Natural killer cell (primary cell): ENCODE data around the gene SAE1. TPM values are rescaled to one million over a fixed set of nuclear protein-coding genes. Genes with fewer than 3 reads are reported as not detected.

Experiments
- ATAC-seq, 3 donors: fragments of 150-1000 bp in 2 of 3; fragments of 200-7000 bp in 1 of 3; cut with Tn5 transposase; 1 replicate in 1 of 3; 2 replicates in 2 of 3; pipeline ENCODE4 v1.10.0; 2021; ENCODE audit warnings: mild to moderate bottlenecking in 2 of 3, moderate library complexity in 2 of 3
- DNase-seq, 2 donors: peaks; one replicate each; pipeline versions ENCODE4 v3.0.0 to v3.0.0-alpha.2; 2013 to 2021; ENCODE audit warnings: mixed read lengths in 1 of 2
- H3K27ac ChIP-seq: one replicate; pipeline ENCODE4 v1.5.1; 2013; ENCODE audit warnings: mild to moderate bottlenecking, low read length
- H3K27me3 ChIP-seq: one replicate; pipeline ENCODE4 v1.6.1; 2013; ENCODE audit warnings: low read length; ENCODE audit not compliant: control insufficient read depth, insufficient read depth
- H3K36me3 ChIP-seq: one replicate; pipeline ENCODE4 v1.6.1; 2013; ENCODE audit warnings: low read length; ENCODE audit not compliant: control insufficient read depth, insufficient read depth
- H3K4me1 ChIP-seq: one replicate; pipeline ENCODE4 v1.6.1; 2013; ENCODE audit warnings: low read length; ENCODE audit not compliant: control insufficient read depth, insufficient read depth
- H3K4me3 ChIP-seq: one replicate; pipeline ENCODE4 v1.5.1; 2013; ENCODE audit warnings: low read length
- H3K9me3 ChIP-seq: one replicate; pipeline ENCODE4 v1.6.1; 2013; ENCODE audit warnings: low read length; ENCODE audit not compliant: control insufficient read depth, insufficient read depth
- H3K27ac Mint-ChIP-seq, 2 donors: one replicate each; pipeline ENCODE4 v1.8.0; 2022; ENCODE audit warnings: mild to moderate bottlenecking in 2 of 2, mixed read lengths in 2 of 2, moderate library complexity in 1 of 2
- H3K27me3 Mint-ChIP-seq, 2 donors: one replicate each; pipeline ENCODE4 v1.8.0; 2022; ENCODE audit warnings: low read depth in 2 of 2, mixed read lengths in 2 of 2
- H3K36me3 Mint-ChIP-seq: one replicate; pipeline ENCODE4 v1.8.0; 2022; ENCODE audit warnings: mixed read lengths
- H3K4me1 Mint-ChIP-seq, 2 donors: one replicate each; pipeline ENCODE4 v1.8.0; 2022; ENCODE audit warnings: mixed read lengths in 2 of 2
- H3K4me3 Mint-ChIP-seq: one replicate; pipeline ENCODE4 v1.8.0; 2022; ENCODE audit warnings: mild to moderate bottlenecking, moderate library complexity, mixed read lengths
- H3K9me3 Mint-ChIP-seq, 2 donors: one replicate each; pipeline ENCODE4 v1.8.0; 2022; ENCODE audit warnings: mixed read lengths in 2 of 2
- WGBS: methylation state at CpG from one replicate; pipeline ENCODE4 v1.1.7; 2013; ENCODE audit warnings: missing lambda C conversion rate; ENCODE audit not compliant: insufficient coverage; 5-methylcytosine and 5-hydroxymethylcytosine counted together
- intact Hi-C: fragments of 100-400 bp; cut with micrococcal nuclease; formaldehyde crosslinking; loops from one replicate; pipeline ENCODE4 v1.14.2; 2022
- total RNA-seq, 4 donors: library from RNA; stranded (reverse); fragments of 120-200 nt in 1 of 4; gene quantifications; one replicate each; pipeline versions ENCODE4 v1.2.3 to v1.2.4, GENCODE V29; 2013 to 2022
- TF ChIP-seq, protein P1 (sequence below): fragments of 200-600 bp; IDR thresholded peaks from one replicate; pipeline ENCODE4 v1.8.0; 2022; ENCODE audit warnings: antibody characterized with exemption

SAE1 gene
- total RNA-seq, 3 donors from 2014 or later (not counting 1 experiment from before 2014, with no cell fraction given) = 42.5 to 49.3 (median 46.0) TPM

DNA sequence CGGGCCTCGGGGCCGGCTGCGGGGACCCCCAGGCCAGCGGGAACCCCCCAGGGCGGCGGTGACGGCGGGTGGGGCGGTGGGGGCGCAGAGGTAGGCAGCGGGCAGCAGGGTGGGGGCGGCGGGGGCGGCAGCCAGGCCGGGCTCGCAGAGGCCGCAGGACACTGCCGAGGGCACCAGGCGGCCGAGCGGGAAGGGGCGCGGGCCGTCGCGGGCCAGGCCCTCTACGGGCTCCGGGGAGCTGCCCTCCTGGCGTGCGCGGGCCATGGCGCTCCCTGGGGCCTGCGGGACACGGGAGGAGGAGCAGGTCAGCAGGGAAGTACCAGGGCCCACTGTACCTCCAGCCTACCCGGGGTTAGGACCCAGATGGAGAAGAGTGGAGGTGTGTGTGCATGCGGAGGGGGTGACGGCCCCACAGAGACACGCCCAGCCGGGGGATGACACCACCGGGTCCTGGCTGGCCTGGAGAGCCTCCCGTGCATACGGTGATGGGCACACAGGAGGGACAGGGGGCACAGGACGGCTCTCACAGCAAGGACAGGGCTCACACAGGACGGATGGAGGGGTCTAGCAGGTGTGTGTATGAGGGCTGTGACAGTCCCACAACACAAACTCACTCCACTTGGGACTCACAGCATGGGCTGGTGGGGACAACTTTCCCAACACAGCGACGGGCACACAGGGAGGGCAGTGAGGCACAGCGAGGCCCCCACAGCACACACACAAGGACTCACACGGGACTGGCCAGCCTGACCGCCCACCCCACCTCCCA lies 97.7 kb downstream of the SAE1 start:
- Histone ChIP-seq H3K27me3 (no peaks in the 10 kb centered on the region), H3K9me3 (no peaks in the 10 kb centered on the region), H3K36me3 (no peaks in the 10 kb centered on the region), H3K4me3 (peak overlapping the region; percentile 50), H3K27ac (peak overlapping the region; percentile 96), H3K4me1 (peaks cover 61% of the 10 kb centered on the region)
- intact Hi-C loops = loop anchor here (5.0 kb wide), 3 partner anchors 44 to 116 kb away; partner anchors contain the start of genes INAFM1 and ZC3H4
- peak overlapping the region; percentile 85 for H3K4me3 Mint-ChIP-seq
- no peak overlapping the region for H3K27ac Mint-ChIP-seq
- peaks cover 24 to 35% of the 10 kb centered on the region in 2 donors for H3K4me1 Mint-ChIP-seq
- ATAC-seq = peak in 1 of 3 donors; percentile 11
- TF ChIP-seq, protein P1, sequence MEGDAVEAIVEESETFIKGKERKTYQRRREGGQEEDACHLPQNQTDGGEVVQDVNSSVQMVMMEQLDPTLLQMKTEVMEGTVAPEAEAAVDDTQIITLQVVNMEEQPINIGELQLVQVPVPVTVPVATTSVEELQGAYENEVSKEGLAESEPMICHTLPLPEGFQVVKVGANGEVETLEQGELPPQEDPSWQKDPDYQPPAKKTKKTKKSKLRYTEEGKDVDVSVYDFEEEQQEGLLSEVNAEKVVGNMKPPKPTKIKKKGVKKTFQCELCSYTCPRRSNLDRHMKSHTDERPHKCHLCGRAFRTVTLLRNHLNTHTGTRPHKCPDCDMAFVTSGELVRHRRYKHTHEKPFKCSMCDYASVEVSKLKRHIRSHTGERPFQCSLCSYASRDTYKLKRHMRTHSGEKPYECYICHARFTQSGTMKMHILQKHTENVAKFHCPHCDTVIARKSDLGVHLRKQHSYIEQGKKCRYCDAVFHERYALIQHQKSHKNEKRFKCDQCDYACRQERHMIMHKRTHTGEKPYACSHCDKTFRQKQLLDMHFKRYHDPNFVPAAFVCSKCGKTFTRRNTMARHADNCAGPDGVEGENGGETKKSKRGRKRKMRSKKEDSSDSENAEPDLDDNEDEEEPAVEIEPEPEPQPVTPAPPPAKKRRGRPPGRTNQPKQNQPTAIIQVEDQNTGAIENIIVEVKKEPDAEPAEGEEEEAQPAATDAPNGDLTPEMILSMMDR = no peak
- peak; percentile 60 to 67 for DNase-seq
- 5% methylated on average over 49 of the region's 50 CpGs for WGBS
- no peaks in the 10 kb centered on the region for H3K9me3 Mint-ChIP-seq
- no peaks in the 10 kb centered on the region for H3K36me3 Mint-ChIP-seq
- peaks cover 0 to 2% of the 10 kb centered on the region in 2 donors for H3K27me3 Mint-ChIP-seq

DNA sequence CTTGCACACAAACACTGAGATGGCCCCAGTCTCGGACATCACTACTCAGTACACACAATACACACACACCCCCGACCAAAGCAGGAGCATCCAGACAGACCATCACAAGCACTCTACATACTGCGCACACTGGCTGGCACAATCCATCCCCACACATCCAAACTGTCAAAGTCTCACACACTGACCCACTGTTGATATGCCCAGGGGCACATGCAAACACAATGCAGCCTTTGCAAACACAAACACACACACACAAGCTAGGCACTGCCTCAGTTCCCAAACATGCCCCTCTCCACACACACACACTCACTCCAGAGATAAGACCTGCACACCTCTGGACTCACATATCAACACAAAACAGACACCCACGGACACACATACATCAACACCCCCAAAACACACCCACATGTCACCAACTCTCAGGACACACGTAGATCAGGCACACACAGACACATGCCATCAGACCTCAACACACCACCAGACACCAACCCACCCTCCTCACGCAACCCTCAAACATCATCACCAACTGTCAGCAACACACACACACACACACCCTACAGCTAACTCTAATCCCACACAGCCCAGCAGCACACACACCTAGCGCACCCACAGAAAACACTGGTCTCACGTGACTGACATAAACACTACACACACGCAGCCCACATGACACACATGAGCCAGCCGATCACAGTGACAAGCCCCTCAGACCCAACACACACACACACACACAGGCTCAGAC lies 98.5 kb downstream of the SAE1 start:
- WGBS = 17% methylated on average over 10 of the region's 10 CpGs
- TF ChIP-seq, protein P1 = no peak
- ATAC-seq (peak in 1 of 3 donors; percentile 5), DNase-seq (peak; percentile 52 to 73)
- Histone ChIP-seq H3K27me3 (no peaks in the 10 kb centered on the region), H3K36me3 (no peaks in the 10 kb centered on the region), H3K4me1 (peaks cover 61% of the 10 kb centered on the region), H3K27ac (peak overlapping the region; percentile 69), H3K4me3 (peak overlapping the region; percentile 50), H3K9me3 (no peaks in the 10 kb centered on the region)
- Mint-ChIP-seq H3K27ac (no peak overlapping the region), H3K4me3 (no peak overlapping the region), H3K27me3 (peaks cover 0 to 2% of the 10 kb centered on the region in 2 donors), H3K9me3 (no peaks in the 10 kb centered on the region), H3K36me3 (no peaks in the 10 kb centered on the region), H3K4me1 (peaks cover 24 to 35% of the 10 kb centered on the region in 2 donors)
- intact Hi-C loops = loop anchor here (5.0 kb wide), 3 partner anchors 43 to 117 kb away; partner anchors contain the start of genes INAFM1 and ZC3H4

DNA sequence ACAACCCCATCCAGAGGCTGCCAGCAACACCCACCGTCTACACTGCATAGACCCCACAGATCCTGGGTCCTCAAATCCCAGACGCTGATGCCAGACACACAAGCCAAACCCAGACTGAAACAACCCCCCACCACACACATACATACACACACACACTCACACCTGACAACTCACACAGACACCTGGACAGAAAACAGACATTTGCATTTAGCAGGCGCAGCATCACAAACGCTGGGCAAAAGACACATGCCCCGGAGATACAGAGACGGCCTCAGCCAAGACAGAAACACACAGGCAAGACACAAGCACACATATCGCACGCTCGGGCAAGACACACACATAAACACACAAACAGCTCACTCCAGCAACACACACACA lies 99.0 kb downstream of the SAE1 start:
- TF ChIP-seq, protein P1 = no peak
- no peaks in the 10 kb centered on the region for H3K27me3 ChIP-seq
- peak in 1 of 2 donors; percentile 69 for DNase-seq
- peaks cover 61% of the 10 kb centered on the region for H3K4me1 ChIP-seq
- H3K9me3 ChIP-seq = no peaks in the 10 kb centered on the region
- WGBS = 7% methylated on average over 9 of the region's 9 CpGs
- H3K36me3 Mint-ChIP-seq = no peaks in the 10 kb centered on the region
- ATAC-seq = no peak
- no peak overlapping the region for H3K4me3 Mint-ChIP-seq
- H3K27ac Mint-ChIP-seq = no peak overlapping the region
- H3K36me3 ChIP-seq = no peaks in the 10 kb centered on the region
- peak overlapping the region; percentile 50 for H3K4me3 ChIP-seq
- no peaks in the 10 kb centered on the region for H3K9me3 Mint-ChIP-seq
- peaks cover 24 to 35% of the 10 kb centered on the region in 2 donors for H3K4me1 Mint-ChIP-seq
- intact Hi-C loops = loop anchor here (5.0 kb wide), 3 partner anchors 43 to 117 kb away; partner anchors contain the start of genes INAFM1 and ZC3H4
- peak overlapping the region; percentile 69 for H3K27ac ChIP-seq
- H3K27me3 Mint-ChIP-seq = peaks cover 0 to 2% of the 10 kb centered on the region in 2 donors
